ENCODE data around the gene SRSF6. TPM values are rescaled to one million over a fixed set of nuclear protein-coding genes. Genes with fewer than 3 reads are reported as not detected.

Gene SRSF6
- total and polyA plus RNA-seq, 10 of the 15 experiments (the other 5 are each of a cell fraction or from before 2014, with no cell fraction given) = 57.2 to 191 (median 108) TPM

DNA sequence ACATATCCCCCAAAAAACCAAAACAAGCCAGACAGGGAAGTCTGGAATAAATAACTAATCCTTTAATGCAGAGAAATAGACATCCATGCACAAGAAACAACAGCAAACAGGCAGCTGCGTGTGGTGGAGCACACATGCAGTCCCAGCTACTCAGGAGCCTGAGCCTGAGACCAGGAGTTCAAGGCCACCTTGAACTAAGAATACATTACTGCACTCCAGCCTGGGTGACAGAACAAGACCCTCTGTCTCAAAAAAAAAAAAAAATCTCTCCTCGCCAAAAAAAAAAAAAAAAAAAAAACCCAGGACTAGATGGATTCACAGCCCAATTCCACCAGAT is 48.2 kb upstream of the SRSF6 start:
- H3K9ac ChIP-seq (ENCODE audit: control insufficient read depth, insufficient read depth, low read length) = no peak overlapping the region
- SMC1A ChIA-PET (ENCODE audit: uncharacterized antibody, unreplicated experiment) = interaction anchor here (0.6 to 1.3 kb wide), 3 partner anchors 10 to 269 kb away, joined by 3 to 6 read pairs (median 3); no protein-coding TSS in a partner anchor
- in situ Hi-C loops (cut with MboI) = no loop called here
- H3K27me3 ChIP-seq (replicated peaks in 1 of 2; ENCODE audit: control insufficient read depth in 2 of 2, insufficient read depth in 2 of 2, low read length in 1 of 2) = no peaks in the 10 kb centered on the region
- no peaks in the 10 kb centered on the region for H3K36me3 ChIP-seq (ENCODE audit: control insufficient read depth in 2 of 2, insufficient read depth in 2 of 2, low read length in 1 of 2)
- RAD21 ChIA-PET (ENCODE audit: unreplicated experiment) = interaction anchor here (1.8 kb wide), 1 partner anchor 1671 kb away, joined by 7 read pairs; no protein-coding TSS in a partner anchor
- WGBS (ENCODE audit: insufficient coverage, insufficient replicate concordance, low lambda C conversion rate, missing lambda C conversion rate) = 85% methylated on average over 2 of the region's 2 CpGs
- peaks cover 2% of the 10 kb centered on the region; the same call in 2 of the 3 replicates for H3K9me3 ChIP-seq (replicated peaks; ENCODE audit: control insufficient read depth, insufficient read depth, low read length)
- H3K4me3 ChIP-seq = no peak overlapping the region
- FAIRE-seq = no peak
- intact Hi-C loops (cut with micrococcal nuclease; ENCODE audit: unreplicated experiment) = loop anchor here (5.0 to 10.0 kb wide), 2 partner anchors 215 to 1672 kb away; no protein-coding TSS in a partner anchor
- no peaks in the 10 kb centered on the region for H3K4me1 ChIP-seq (ENCODE audit: control insufficient read depth, insufficient read depth, low read length)
- no TSS peak for BruUV-seq (replicated peaks)
- H2AFZ ChIP-seq (ENCODE audit: control insufficient read depth, low read depth, low read length) = no peak overlapping the region
- CTCF ChIA-PET = interaction anchor here (0.7 to 2.0 kb wide), 12 partner anchors 8 to 1713 kb away, joined by 3 to 7 read pairs (median 4); no protein-coding TSS in a partner anchor
- no peak for ATAC-seq
- POLR2A ChIA-PET = no interaction called here
- no peaks in the 10 kb centered on the region for H3K79me2 ChIP-seq (ENCODE audit: control insufficient read depth, insufficient read depth, low read length)
- no peak overlapping the region for H3K4me2 ChIP-seq (ENCODE audit: control insufficient read depth, insufficient read depth)
- no peaks in the 10 kb centered on the region for H4K20me1 ChIP-seq (ENCODE audit: control insufficient read depth, insufficient read depth)
- DNase-seq (ENCODE audit: low read depth, low spot score) = no peak
- H3K27ac ChIP-seq (ENCODE audit: control insufficient read depth, insufficient read depth) = no peak overlapping the region
- no peak for TF ChIP-seq SIN3A (IDR thresholded peaks at IDR 0.05; ENCODE audit: low read depth, low read length)
- TF ChIP-seq, protein P1, sequence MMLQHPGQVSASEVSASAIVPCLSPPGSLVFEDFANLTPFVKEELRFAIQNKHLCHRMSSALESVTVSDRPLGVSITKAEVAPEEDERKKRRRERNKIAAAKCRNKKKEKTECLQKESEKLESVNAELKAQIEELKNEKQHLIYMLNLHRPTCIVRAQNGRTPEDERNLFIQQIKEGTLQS (IDR thresholded peaks at IDR 0.05; ENCODE audit: borderline replicate concordance, extremely low read depth, low read depth, low read length) = no peak
- TF ChIP-seq, protein P2, sequence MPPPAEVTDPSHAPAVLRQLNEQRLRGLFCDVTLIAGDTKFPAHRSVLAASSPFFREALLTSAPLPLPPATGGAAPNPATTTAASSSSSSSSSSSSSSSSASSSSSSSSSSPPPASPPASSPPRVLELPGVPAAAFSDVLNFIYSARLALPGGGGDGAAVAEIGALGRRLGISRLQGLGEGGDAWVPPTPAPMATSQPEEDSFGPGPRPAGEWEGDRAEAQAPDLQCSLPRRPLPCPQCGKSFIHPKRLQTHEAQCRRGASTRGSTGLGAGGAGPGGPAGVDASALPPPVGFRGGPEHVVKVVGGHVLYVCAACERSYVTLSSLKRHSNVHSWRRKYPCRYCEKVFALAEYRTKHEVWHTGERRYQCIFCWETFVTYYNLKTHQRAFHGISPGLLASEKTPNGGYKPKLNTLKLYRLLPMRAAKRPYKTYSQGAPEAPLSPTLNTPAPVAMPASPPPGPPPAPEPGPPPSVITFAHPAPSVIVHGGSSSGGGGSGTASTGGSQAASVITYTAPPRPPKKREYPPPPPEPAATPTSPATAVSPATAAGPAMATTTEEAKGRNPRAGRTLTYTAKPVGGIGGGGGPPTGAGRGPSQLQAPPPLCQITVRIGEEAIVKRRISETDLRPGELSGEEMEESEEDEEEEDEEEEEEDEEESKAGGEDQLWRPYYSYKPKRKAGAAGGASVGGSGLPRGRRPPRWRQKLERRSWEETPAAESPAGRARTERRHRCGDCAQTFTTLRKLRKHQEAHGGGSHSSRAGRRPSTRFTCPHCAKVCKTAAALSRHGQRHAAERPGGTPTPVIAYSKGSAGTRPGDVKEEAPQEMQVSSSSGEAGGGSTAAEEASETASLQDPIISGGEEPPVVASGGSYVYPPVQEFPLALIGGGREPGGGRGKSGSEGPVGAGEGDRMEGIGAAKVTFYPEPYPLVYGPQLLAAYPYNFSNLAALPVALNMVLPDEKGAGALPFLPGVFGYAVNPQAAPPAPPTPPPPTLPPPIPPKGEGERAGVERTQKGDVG (CRISPR knock-in tag; IDR thresholded peaks at IDR 0.05) = no peak
- no peak for TF ChIP-seq CREB1 (IDR thresholded peaks at IDR 0.05; ENCODE audit: low read depth)
- TF ChIP-seq, protein P3, sequence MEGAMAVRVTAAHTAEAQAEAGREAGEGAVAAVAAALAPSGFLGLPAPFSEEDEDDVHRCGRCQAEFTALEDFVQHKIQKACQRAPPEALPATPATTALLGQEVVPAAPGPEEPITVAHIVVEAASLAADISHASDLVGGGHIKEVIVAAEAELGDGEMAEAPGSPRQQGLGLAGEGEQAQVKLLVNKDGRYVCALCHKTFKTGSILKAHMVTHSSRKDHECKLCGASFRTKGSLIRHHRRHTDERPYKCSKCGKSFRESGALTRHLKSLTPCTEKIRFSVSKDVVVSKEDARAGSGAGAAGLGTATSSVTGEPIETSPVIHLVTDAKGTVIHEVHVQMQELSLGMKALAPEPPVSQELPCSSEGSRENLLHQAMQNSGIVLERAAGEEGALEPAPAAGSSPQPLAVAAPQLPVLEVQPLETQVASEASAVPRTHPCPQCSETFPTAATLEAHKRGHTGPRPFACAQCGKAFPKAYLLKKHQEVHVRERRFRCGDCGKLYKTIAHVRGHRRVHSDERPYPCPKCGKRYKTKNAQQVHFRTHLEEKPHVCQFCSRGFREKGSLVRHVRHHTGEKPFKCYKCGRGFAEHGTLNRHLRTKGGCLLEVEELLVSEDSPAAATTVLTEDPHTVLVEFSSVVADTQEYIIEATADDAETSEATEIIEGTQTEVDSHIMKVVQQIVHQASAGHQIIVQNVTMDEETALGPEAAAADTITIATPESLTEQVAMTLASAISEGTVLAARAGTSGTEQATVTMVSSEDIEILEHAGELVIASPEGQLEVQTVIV (IDR thresholded peaks at IDR 0.05; ENCODE audit: borderline replicate concordance, partially characterized antibody) = no peak
- TF ChIP-seq SREBF2 (IDR thresholded peaks at IDR 0.05; ENCODE audit: low read length) = no peak
- TF ChIP-seq CREM (IDR thresholded peaks at IDR 0.05; ENCODE audit: low read depth) = no peak
- TF ChIP-seq FOXM1 (IDR thresholded peaks at IDR 0.05; ENCODE audit: low read depth, low read length) = no peak
- TF ChIP-seq, protein P4, sequence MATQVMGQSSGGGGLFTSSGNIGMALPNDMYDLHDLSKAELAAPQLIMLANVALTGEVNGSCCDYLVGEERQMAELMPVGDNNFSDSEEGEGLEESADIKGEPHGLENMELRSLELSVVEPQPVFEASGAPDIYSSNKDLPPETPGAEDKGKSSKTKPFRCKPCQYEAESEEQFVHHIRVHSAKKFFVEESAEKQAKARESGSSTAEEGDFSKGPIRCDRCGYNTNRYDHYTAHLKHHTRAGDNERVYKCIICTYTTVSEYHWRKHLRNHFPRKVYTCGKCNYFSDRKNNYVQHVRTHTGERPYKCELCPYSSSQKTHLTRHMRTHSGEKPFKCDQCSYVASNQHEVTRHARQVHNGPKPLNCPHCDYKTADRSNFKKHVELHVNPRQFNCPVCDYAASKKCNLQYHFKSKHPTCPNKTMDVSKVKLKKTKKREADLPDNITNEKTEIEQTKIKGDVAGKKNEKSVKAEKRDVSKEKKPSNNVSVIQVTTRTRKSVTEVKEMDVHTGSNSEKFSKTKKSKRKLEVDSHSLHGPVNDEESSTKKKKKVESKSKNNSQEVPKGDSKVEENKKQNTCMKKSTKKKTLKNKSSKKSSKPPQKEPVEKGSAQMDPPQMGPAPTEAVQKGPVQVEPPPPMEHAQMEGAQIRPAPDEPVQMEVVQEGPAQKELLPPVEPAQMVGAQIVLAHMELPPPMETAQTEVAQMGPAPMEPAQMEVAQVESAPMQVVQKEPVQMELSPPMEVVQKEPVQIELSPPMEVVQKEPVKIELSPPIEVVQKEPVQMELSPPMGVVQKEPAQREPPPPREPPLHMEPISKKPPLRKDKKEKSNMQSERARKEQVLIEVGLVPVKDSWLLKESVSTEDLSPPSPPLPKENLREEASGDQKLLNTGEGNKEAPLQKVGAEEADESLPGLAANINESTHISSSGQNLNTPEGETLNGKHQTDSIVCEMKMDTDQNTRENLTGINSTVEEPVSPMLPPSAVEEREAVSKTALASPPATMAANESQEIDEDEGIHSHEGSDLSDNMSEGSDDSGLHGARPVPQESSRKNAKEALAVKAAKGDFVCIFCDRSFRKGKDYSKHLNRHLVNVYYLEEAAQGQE (IDR thresholded peaks at IDR 0.05; ENCODE audit: low read depth, low read length) = no peak
- TF ChIP-seq, protein P5, sequence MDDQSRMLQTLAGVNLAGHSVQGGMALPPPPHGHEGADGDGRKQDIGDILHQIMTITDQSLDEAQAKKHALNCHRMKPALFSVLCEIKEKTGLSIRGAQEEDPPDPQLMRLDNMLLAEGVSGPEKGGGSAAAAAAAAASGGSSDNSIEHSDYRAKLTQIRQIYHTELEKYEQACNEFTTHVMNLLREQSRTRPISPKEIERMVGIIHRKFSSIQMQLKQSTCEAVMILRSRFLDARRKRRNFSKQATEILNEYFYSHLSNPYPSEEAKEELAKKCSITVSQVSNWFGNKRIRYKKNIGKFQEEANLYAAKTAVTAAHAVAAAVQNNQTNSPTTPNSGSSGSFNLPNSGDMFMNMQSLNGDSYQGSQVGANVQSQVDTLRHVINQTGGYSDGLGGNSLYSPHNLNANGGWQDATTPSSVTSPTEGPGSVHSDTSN (IDR thresholded peaks at IDR 0.05; ENCODE audit: insufficient replicate concordance, low read depth, low read length) = no peak
- TF ChIP-seq SPI1 (IDR thresholded peaks at IDR 0.05; ENCODE audit: borderline replicate concordance, insufficient read depth, low read depth, low read length) = no peak
- no peak for TF ChIP-seq BCL11A (IDR thresholded peaks at IDR 0.05; ENCODE audit: low read depth, low read length)
- TF ChIP-seq EZH2 (IDR thresholded peaks at IDR 0.05; ENCODE audit: borderline replicate concordance, control insufficient read depth, low read depth, low read length) = no peak
